ENCODE measurements around the gene CNPY1.
"Not testable (repeated sequence)": the region's sequence is repeated elsewhere in the genome, so short reads cannot be mapped to it uniquely, and the experiment has no call there.

The CNPY1 gene

DNA sequence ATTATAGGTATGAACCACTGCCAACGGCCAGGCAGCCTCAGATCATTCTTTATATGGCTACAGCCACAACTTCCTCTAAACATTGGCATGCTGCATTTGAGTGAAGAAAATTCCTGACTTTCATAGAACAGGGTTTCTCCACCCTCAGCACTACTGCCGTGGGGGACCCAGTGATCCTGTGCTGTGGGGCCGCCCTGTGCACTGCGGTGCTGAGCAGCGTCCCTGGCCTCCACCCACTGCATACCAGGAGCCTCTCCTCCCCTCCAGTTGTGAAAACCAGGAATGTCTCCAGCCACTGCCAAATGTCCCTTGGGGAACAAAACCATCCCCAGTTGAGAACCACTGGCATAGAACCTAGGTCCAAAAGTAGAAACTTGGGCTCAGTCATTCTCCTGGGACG lies 15.8 kb downstream of the CNPY1 start:
- DNase-seq: no peak

DNA sequence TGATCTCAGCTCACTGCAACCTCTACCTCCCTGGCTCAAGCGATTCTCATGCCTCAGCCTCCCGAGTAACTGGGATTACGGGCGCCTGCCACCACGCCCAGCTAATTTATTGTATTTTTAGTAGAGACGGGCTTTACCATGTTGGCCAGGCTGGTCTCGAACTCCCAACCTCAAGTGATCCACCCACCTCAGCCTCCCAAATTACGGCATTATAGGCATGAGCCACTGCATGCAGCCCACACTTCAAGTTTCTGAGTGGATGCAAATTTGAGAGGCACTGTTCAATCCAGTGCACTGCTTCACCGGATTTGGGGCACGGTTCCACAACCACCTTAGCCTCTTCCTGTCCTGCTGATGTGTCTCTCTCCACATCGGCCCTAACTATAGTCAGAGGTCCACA lies 16.5 kb downstream of the CNPY1 start:
- DNase-seq: no peak

DNA sequence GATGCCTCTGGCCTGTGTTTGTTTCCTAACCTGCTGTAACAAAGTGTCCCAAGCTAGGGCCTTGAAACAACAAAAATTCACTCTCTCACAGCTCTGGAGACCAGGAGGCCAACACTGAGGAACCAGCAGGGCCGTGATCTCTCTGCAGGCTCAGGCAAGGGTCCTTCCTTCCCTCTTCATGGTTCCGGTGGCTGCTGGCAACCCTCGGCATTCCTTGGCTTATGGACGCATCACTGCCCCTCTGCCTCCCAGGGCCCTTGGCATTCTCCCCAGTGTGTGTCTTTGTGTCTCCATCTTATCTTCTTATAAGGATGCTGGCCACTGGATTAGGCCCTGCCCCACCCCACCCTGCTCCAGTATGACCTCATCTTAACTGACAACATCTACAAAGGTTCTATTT lies 17.0 kb downstream of the CNPY1 start:
- no peak for DNase-seq

DNA sequence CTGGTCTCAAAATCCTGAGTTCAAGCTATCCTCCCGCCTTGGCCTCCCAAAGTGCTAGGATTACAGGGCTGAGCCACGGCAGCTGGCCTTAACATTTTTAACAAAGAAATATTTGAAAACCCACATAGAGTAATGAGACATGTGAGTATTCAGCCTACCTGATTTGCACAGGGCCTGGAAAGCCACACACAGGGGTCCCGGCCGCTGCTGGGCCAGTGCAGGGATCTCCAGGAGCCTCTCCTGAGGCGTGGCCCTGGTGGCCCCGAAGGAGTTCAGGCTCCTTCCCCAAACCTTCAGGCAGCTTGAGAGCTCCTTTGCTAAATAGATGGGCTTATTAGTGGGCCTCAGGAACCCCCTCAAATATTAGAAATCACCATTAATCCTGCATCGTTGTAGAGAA lies 18.7 kb downstream of the CNPY1 start:
- DNase-seq: no peak

DNA sequence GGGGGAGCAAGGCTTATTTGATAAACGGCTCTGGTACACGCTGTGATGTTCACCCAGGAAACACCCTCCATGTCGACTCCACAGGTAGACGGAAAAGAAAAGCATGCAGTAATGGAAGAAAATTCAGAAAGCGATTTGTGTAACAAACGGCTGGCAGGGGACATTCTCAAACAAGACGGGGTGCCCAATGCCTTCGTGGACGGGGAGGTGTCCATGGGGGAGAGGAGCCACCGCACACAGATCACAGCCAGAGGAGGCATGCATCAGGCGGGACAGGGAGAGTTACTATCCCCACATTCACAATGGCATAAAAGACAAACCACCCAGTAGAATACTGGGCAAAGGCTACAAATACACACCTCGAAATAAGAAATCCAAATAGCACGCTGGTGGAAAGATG lies 20.1 kb downstream of the CNPY1 start:
- no peak for DNase-seq

DNA sequence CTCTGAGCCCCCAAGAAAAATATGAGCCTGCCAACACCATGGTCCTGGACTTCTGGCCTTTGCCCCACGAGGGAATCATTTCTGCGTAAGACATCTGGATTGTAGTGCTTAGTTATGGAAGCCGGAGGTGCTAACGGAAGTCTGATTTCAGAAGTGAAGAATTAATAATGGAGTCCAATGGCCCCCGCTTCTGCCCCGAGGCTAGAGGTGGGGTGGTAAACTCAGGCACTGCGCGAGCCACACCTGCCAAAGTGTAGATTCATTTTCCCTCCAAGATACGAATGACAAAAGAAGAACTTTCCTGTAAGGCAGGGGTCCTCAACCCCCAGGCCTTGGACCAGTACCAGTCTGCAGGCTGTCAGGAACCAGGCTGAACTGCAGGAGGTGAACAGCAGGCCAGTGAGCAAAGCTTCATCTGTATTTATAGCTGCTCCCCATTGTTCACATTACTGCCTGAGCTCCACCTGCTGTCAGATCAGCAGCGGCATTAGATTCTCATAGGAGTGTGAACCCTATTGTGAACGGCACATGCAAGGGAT lies 22.3 kb downstream of the CNPY1 start:
- DNase-seq: no peak

DNA sequence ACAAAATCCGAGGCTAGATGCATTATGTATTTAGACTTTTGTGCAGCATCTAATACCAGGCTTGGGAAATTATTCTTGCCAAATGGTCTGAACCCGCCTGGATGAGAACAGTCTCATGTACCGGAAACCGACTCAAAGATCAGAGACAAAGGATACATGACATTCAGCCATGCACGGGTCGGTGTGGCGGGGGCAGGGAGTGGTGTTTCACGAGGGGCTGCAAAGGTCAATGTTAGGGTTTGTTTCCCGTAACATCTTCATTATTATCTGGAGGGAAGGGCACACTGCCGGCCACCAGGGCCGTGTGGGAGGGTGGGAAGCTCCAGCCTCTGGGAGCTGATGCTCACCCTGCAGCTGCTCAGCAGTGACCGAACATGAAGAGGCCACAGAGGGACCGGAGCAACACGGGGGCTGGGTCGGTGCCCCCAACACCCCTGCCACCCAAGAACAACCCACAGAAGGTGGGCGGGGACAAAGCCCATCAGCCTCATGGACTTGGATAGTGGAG lies 23.1 kb downstream of the CNPY1 start:
- DNase-seq: no peak

DNA sequence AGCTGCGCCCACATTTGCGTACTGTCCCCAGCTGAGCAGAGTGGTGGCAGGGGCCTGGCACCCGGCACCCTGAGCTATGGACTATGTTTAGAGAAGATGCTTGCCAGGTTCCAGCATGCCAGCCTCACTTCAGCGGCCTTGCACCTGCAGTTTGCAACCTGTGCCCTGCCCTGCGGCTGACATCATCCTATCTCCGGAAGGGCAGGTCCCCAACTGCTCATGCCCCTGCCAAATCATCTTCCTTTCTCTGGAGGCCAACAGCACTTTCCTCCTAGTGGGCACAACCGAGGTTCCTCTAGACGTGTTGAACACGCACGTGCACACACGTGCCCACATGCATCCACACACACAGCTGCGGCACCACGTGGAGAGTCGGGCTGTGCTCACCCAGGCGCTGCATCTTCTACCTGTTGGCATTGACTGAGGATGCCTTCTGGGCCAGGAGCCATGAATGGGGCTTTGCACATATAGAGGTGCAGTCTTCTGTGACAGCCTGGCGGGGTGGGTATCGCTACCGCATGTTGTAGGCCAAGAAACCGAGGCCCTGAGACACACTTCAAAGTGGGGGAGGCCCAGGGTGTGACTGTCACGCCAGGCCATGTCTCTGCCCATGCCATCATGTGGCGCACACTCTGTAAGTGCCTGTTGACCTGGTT lies 24.5 kb downstream of the CNPY1 start:
- no peak for DNase-seq

DNA sequence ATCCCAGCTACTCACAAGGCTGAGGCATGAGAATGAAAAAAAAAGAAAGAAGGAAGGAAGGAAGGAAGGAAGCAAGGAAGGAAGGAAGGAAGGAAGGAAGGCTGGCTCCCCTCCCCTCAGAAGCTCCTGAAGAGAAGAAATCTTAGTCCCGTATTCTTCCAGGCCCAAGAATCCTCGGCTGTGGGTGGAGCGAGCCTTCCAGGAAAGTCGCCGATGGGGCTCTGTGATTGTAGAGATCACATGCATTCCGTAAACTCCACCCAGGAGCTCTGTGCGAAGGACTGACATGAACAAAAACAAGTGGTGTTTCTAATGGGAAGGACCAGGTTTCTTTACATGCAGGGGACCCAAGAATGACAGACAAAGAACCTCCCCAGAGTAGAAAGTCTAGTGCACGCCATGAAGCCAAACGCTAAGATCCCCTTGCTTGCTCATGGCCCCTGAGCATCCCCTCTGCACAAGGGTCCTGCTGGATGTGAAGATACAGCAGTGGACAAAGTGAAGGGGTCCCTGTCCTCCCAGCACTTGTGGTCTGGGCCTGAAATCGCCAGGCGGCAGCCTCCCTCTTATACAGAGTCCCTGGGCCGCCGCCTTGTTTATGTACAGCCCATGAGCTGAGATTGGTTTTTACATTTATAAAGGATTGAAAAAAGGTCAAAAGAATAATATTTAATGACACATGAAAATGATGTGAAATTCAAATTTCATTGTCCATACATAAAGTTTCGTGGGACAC lies 25.2 kb downstream of the CNPY1 start:
- no peak for DNase-seq

DNA sequence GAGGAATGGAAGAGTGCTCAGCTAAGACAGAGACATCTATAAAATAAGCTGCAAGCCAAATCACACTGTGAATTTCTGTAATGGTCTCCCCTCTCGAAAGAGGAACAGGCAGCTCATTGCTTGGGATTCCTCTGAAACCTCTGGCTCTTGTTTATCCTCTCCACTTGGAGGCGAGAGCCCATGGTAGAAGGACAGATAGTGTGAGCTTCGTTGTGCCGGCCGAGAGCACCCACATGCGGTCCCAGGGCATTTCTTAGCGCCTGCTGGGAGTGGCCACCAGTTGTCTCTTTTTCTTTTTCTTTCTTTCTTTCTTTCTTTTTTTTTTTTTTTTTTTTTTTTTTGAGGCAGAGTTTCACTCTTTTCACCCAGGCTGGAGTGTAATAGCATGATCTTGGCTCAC lies 26.2 kb downstream of the CNPY1 start:
- DNase-seq: no peak

DNA sequence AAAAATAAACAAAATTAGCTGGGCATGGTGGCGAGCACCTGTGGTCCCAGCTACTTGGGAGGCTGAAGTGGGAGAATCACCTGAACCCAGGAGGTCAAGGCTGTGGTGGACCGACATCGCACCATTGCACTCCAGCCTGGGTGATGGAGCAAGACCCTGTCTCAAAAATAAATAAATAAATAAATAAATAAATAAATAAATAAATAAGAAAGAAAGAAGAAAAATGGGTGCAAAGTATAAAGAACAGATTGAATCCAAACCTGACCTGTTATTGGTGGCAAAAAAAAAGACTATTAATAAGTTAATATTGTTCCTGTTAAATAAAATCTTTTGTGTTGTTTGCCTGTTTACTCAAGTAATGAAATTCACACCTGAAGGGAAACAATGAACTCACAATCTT lies 27.0 kb downstream of the CNPY1 start:
- DNase-seq: not testable (repeated sequence)

DNA sequence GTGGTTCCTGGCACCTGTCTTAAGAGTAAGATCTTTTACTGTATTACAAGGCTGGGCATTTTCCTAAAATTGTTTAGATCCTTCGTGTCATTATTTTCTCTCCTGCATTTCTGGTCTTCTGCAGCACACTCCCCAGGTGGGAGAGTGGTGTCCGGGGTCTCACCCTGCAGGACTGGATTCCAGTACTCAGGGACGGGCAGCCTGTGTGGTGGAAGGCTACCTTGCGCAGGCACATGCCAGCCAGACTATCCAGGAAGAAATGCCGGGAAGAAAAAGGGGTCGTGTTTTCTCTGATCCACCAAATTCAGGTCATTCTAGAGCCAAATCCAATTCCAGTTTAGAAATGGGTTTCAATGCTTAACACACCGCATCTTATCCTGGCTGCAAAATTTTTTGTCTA lies 27.7 kb downstream of the CNPY1 start:
- DNase-seq: no peak

DNA sequence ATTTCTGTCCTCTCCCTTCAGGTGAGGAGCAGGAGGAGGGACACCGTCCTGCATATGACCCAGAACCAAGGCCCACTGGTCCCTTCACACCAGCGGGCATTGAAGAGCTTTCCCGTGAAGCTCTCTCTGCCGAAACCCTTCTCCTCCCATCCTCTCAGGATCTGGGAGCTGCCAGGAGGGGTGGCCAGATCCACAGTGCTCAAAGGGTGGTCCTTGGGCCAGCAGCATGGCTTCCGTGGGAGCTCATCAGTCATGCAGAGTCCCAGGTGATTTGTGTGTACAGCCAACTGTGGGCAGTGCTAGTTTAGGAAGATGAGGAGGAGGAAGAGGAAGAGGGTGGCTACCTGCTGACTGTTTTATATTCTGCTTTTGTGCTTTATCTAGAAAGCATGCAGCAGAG lies 28.4 kb downstream of the CNPY1 start:
- no peak for DNase-seq

DNA sequence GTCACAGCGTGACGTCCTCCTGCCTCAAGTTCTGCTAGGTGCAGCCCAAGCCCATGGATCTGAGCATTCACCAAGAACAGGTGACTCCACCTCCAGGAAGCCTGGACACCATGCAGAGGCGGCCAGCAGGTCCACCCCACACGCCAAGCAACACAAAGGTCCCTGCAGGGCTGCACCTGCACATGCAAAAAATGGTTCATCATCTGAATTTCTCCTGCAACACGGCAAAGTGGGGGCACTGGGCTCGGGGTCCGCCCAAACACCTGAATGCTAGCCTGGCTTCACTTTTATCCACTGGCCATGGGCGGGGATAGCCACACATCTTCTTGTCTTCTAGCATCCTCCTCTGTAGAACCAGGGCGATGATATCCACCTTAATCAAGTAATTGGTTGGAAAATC lies 28.9 kb downstream of the CNPY1 start:
- no peak for DNase-seq

DNA sequence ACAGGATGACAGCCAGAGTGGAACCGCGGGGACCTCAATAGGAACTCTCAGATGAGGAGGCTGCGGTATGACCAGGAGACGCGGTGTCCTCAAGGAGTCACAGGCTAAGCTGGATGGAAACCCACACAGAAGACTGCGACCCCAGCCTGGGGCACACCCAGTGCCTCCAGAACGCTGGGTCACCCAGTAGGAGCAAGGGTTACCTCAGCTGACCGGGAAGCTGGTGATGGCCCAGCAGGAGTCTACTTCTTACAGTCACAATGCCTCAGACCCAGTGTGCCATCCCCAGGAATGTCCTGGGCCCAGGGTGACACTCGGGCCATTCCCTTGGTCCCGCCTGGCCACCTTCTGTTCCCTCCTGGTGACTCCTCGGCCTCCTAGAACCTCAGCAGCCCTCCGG lies 29.9 kb downstream of the CNPY1 start:
- DNase-seq: no peak

DNA sequence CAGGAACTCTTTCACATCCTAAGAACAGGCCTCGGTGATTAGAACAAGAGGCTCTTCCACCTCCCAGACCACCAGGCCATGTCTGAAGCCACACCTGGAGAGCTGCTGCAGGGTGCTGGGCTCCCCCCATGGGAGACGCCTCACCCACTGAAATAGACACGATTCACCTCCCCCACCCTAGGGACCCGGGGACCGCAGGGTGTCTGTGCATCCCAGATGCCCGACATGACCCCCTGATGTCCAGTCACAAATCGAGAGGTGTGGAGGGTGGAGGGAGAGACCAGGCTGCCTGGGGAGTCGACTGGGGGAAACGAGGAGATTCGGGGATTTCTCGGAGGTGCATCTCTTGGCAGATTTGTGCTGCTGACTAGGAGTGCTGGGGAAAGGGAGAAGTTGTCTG lies 31.0 kb downstream of the CNPY1 start:
- DNase-seq: no peak

DNA sequence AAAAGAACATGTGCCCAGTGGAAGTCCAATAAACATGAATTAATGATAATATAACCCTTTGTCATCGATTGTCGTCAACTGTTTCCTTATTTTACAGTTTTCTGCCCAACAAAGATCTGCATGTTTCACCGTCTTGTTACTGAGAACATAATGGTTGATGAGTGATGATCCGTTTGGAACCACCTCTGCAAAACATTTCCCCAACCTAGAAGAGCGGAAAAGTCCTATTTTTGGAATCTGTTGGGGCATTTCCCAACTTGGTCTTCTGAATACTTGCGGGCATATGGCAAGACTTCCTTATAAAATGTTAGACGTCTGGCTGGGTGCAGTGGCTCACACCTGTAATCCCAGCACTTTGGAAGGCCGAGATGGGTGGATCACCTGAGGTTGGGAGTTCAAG lies 32.1 kb downstream of the CNPY1 start:
- no peak for DNase-seq

DNA sequence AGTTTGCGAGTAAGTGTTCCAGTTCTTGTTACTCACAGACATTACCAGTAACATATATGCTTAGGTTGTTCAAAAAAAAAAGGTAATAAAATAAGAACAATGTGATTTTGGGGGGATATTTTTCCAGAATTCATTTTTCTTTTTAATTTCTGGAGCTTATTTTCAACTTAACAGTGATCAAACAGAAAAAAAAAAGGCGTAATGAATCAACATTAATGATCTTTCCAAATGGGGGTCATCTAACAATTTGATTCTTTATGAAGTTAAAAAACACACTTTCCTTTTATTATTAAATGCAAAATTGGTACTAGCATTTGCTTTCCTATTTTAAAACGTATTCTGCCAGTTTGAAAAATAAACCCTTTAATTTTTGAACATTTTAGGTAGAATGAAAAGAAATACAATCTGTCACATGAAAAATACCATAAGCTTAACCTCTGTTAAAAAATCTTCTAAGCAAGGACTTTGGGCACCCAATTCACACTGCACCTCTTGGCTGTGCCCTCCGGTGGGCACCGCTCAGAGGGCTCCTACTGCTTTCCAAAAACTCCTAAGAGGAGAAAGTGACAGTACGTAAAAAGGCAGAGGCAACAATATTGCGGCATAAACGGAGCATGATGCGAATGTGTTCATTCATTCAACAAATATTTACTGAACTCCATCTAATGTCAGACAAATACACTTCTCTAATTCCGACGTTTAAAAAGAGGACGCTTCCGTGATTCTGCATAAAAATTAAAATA lies 32.6 kb downstream of the CNPY1 start:
- DNase-seq: no peak

DNA sequence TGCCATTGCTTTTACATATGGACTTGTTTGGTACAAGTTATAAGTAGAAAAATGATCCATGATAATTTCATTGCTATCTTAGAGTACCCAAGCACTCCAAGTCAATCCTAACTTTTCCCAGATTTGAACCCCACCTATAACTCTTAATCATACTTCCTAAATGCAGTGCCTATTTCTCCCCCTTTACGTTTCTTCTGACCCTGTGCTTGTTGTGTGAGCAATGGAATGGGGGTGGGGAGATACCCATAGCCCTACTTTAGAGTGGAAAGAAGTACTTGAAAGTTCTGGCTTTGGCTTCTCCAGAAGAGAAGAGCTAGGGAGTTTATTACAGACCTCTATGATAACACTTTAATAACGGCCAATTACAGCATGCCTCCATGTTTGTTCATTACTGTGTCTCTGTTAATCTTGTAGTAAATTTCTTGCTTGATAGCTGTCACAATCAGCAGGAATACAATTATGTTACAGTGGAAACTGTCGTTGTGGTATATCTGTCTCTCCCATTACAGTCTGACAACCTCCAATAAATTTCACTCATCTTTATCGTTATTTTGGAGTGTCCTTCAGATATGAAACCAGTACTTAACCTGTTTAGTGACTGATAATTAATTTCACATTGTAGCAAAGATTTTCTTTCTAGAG lies 34.0 kb downstream of the CNPY1 start:
- DNase-seq: no peak

DNA sequence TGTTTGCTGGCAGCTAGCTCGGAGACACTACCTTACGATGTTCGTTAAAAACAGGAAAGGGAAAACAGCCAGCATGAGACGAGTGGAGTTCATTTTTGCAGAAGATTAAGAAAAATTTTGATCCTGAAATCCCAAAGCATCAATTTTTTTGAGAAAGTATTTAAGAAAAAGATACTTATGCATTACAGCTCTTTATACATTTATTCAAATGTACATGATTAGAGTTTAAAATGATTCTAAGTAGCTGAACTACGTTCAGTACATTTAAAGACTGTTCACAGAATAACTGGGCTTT lies 34.7 kb downstream of the CNPY1 start:
- DNase-seq: no peak

DNA sequence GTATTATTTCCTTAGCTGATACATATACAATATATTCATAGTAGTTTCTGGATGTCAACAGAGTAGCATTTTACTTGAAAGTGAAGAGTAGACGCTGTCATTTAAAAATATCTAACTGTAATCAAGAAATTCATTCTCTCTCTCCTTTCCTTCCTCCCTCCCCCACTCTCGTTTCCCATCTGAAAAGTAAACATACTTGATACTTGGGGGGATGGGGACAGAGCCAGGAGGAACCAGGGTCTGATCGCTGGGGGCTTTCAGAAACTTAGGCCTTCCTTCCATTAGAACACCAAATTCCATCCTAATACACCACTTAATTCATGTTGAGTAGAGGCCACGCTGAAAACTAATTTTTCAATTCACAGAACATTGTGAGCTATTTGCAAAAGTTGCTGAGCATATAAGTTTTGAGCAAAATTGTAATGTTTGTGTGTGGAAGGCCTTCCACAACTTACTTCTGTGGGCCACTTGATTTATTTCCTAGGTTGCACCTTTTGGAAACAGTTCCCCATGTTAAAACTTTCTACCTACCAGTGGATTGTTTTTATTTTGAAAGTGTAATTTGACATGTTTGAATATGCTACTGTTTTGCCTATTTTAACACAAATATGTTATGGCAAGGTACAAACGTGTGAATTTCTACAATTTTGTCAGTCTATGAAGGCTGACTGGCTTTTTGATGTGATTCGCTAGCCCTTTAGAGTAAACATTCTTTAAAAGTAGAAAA lies 35.2 kb downstream of the CNPY1 start:
- DNase-seq: no peak

DNA sequence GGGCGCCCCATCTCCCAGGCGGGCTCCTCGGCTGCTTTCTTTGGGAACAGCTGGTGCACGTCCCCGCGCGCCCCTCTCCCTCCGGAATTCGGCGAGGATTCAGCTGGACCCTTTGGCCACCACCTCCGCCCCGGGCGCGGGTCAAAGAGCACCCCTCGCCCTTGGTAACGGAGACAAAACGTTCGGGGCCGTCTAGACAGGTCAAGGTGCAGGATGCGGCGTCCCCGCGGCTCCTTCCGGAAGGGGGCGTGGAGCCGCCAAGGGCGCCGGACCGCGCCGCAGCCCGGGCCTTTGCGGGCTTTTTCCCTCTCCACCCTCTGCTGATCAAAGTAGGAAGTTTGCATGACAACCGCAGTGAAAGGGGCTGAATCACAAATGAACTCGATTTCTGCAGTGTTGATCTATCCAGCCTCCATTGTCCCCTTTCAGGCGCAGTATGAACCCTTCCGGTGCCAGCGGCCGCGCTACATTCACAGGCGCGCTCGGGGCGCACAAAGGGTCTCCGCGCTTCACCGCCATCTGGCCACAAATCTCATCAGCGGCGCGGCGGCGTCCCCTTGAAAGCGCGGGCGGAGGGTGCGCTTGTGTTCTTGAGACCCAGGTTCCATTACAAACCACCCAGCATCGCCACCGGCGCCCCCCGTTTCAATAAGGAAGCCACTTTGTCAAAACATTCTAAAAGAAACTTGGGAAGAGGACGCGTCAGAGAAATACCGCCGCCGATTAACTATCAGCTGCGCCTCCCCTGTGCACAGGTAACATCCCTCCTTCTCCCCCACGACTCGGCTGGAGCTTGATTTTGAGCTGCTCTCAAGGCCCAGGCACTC lies 36.4 kb downstream of the CNPY1 start:
- no peak for DNase-seq
